RWPE2 (cell line): ENCODE results near the gene ZFPM1.

Experiments
- ATAC-seq: fragments of 200-7000 bp; cut with Tn5 transposase; 3 replicates; pipeline ENCODE4 v1.9.1; 2021; ENCODE audit warnings: low read depth
- DNase-seq: peaks from one replicate; pipeline ENCODE4 v3.0.0-alpha.2; 2020; ENCODE audit warnings: low spot score
- H3K27ac ChIP-seq: fragments of 450-650 bp; 2 replicates; pipeline ENCODE4 v1.5.1; 2017; ENCODE audit warnings: mild to moderate bottlenecking; ENCODE audit not compliant: poor library complexity, severe bottlenecking
- H3K27me3 ChIP-seq: fragments of 250-450 bp; sonication (Bioruptor Pico); 2 replicates; pipeline ENCODE4 v1.5.1; 2021; ENCODE audit warnings: mild to moderate bottlenecking, moderate library complexity; ENCODE audit not compliant: insufficient read depth, poor library complexity, severe bottlenecking
- H3K36me3 ChIP-seq: fragments of 250-450 bp; sonication (Bioruptor Pico); 2 replicates; pipeline ENCODE4 v1.5.1; 2020; ENCODE audit warnings: low read depth, mild to moderate bottlenecking, moderate library complexity
- H3K4me1 ChIP-seq: fragments of 250-450 bp; sonication (Bioruptor Pico); 2 replicates; pipeline ENCODE4 v1.5.1; 2021; ENCODE audit warnings: mild to moderate bottlenecking, moderate library complexity; ENCODE audit not compliant: insufficient read depth, poor library complexity, severe bottlenecking
- H3K4me3 ChIP-seq: fragments of 250-450 bp; sonication (Bioruptor Pico); 2 replicates; pipeline ENCODE4 v1.5.1; 2021; ENCODE audit warnings: mild to moderate bottlenecking, moderate library complexity; ENCODE audit not compliant: severe bottlenecking
- H3K9me3 ChIP-seq: fragments of 250-450 bp; sonication (Bioruptor Pico); 2 replicates; pipeline ENCODE4 v1.5.1; 2021; ENCODE audit warnings: mild to moderate bottlenecking, moderate library complexity; ENCODE audit not compliant: severe bottlenecking
- TF ChIP-seq, protein P1 (sequence below): fragments of 450-650 bp; IDR thresholded peaks from one replicate; pipeline ENCODE4 v1.5.1; 2017; ENCODE audit warnings: mild to moderate bottlenecking, moderate library complexity; ENCODE audit not compliant: poor library complexity, severe bottlenecking

The ZFPM1 gene

DNA sequence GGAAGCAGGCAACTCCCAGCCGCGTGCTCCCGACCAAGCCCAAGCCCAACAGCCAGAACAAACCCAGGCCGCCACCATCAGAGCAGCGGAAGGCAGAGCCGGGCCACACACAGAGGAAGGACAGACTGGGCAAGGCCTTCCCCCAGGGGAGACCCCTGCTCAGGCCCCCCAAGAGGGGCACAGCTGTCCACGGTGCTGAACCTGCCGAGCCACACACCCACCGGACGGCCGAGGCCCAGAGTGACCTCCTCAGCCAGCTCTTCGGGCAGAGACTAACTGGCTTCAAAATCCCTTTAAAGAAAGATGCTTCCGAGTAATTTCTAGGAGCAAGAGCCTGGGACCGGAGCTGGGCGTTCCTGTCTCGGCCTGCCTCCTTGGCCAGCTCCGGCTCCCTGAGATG is 14.1 kb upstream of the ZFPM1 start:
- DNase-seq (no peak), ATAC-seq (no peak)
- TF ChIP-seq, protein P1, sequence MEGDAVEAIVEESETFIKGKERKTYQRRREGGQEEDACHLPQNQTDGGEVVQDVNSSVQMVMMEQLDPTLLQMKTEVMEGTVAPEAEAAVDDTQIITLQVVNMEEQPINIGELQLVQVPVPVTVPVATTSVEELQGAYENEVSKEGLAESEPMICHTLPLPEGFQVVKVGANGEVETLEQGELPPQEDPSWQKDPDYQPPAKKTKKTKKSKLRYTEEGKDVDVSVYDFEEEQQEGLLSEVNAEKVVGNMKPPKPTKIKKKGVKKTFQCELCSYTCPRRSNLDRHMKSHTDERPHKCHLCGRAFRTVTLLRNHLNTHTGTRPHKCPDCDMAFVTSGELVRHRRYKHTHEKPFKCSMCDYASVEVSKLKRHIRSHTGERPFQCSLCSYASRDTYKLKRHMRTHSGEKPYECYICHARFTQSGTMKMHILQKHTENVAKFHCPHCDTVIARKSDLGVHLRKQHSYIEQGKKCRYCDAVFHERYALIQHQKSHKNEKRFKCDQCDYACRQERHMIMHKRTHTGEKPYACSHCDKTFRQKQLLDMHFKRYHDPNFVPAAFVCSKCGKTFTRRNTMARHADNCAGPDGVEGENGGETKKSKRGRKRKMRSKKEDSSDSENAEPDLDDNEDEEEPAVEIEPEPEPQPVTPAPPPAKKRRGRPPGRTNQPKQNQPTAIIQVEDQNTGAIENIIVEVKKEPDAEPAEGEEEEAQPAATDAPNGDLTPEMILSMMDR = no peak

DNA sequence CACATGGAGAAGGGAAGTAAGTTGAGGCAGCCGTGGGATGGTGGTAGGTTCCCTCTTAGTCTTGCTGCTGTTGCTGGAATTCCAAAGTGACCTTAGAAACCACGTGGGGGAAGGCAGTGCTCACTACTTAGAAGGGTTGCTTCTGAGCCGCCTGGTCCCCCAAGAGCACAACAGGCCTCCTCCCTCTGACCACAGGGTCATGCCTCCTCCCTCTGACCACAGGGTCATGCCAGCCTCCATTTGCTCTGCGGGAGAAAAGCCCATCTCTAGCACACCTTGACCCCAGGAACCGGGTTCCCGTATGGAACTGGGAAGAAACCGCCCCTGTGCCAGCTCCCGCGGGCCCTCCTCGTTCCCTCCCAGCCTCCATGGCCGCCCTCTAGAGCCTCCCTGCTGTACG is 13.4 kb upstream of the ZFPM1 start:
- Histone ChIP-seq H3K27ac (no peak overlapping the region), H3K4me3 (no peak overlapping the region), H3K27me3 (no peaks in the 10 kb centered on the region), H3K9me3 (no peaks in the 10 kb centered on the region), H3K36me3 (no peaks in the 10 kb centered on the region), H3K4me1 (no peaks in the 10 kb centered on the region)
- DNase-seq (no peak), ATAC-seq (no peak)
- TF ChIP-seq, protein P1 = no peak

More for the DNA sequence above, 14.1 kb upstream of the ZFPM1 start:
- Histone ChIP-seq H3K4me3 (no peak overlapping the region), H3K4me1 (no peaks in the 10 kb centered on the region), H3K36me3 (no peaks in the 10 kb centered on the region), H3K9me3 (no peaks in the 10 kb centered on the region), H3K27ac (no peak overlapping the region), H3K27me3 (no peaks in the 10 kb centered on the region)

DNA sequence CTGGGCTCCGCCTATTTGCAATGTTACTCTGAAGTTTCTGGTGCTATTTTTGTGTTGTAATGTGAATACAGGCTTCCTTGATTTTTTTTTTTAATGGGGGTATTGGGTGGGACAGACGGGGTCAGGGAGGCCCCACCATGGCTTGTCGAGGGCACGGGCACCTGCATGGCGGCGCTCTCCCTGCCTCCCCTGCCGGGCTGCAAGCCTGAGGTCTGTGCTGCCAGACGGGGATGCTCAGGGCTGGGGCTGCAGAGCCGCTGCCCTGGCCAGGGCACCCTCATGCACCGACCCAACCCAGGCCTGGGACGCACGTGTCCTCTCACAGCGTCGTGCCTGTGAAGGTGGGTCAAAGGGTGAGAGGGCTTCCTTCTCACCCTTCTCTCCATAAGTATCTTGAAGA is 13.0 kb upstream of the ZFPM1 start:
- H3K27me3 ChIP-seq = no peaks in the 10 kb centered on the region
- ATAC-seq = no peak
- H3K4me3 ChIP-seq = no peak overlapping the region
- DNase-seq = no peak
- H3K36me3 ChIP-seq = no peaks in the 10 kb centered on the region
- TF ChIP-seq, protein P1 = no peak
- H3K4me1 ChIP-seq = no peaks in the 10 kb centered on the region
- no peak overlapping the region for H3K27ac ChIP-seq
- no peaks in the 10 kb centered on the region for H3K9me3 ChIP-seq

DNA sequence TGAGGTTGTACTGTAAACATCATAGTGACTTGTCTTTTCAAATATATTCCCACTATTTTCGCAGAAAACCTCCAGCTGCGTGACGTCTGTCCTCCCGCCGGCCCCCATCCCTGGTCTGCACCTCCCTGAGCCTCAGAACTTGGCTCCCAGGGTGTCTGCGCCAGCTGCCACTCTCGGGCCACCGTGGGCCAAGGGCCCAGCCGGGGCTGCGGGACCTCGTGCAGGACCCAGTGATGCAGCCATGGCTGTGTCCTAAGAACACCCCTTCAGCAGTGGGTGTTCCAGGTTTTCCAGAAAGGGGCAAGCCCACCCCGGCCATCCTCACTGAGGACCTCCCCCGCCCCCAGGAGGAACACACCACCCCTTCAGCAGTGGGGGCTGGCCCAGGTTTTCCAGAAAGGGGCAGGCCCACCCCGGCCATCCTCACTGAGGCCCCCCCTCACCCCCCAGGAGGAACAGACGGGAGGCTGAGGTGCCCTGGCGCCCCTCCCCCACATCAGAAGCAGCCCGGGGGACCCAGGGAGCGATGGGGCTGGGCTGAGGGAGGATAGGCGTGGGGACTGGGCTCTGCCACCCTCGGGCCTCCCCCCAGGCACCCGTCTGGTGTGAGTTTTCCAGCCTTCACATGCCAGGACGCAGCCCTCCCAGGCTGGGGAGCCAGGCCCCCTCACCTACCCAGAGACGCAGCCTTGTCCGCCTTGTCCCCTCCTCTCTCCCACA is 12.2 kb upstream of the ZFPM1 start:
- Histone ChIP-seq H3K36me3 (no peaks in the 10 kb centered on the region), H3K9me3 (no peaks in the 10 kb centered on the region), H3K4me1 (no peaks in the 10 kb centered on the region), H3K27me3 (no peaks in the 10 kb centered on the region), H3K4me3 (no peak overlapping the region), H3K27ac (no peak overlapping the region)
- DNase-seq = no peak
- TF ChIP-seq, protein P1 = no peak
- ATAC-seq = no peak

DNA sequence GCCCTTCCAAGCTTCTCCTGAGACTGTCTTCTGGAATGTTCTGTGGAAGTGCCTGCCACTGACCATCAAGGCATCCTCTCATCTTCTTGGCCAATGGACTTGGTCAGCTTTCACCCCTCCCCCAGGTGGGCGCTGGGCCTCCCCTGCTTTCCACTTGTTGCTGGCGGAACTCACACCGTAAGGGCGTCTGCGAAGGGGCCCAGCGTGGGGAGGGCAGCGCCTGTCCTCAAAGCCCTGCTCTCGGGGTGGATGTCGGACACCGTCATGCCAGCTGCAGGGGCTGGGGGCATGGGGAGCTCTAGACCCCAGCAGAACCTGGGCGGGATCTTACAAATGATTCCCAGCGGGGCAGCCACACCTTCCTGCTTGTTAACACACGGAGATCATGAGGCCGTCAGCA is 11.6 kb upstream of the ZFPM1 start:
- ATAC-seq (no peak), DNase-seq (no peak)
- Histone ChIP-seq H3K36me3 (no peaks in the 10 kb centered on the region), H3K27me3 (no peaks in the 10 kb centered on the region), H3K9me3 (no peaks in the 10 kb centered on the region), H3K4me3 (no peak overlapping the region), H3K27ac (no peak overlapping the region), H3K4me1 (no peaks in the 10 kb centered on the region)
- TF ChIP-seq, protein P1 = no peak
